WTC11 (cell line): Measurements from ENCODE around the gene ZNHIT2.

ENCODE experiments used
- ATF3 ChIP-seq: sonication (generic); formaldehyde crosslinking; conservative IDR thresholded peaks from 2 replicates; pipeline ENCODE4 v1.8.1; 2022; ENCODE audit warnings: mild to moderate bottlenecking, missing genetic modification reagents
- CTCF ChIP-seq: fragments of 200-600 bp; IDR thresholded peaks from 2 replicates; pipeline ENCODE4 v1.8.0; 2022; ENCODE audit warnings: antibody characterized with exemption
- NFYB ChIP-seq: sonication (generic); formaldehyde crosslinking; conservative IDR thresholded peaks from 2 replicates; pipeline ENCODE4 v1.8.0; 2022; ENCODE audit warnings: low read depth, missing genetic modification reagents
- NR3C1 ChIP-seq: sonication (generic); formaldehyde crosslinking; conservative IDR thresholded peaks from 2 replicates; pipeline ENCODE4 v1.8.1; 2023; ENCODE audit warnings: low read depth, mild to moderate bottlenecking, missing genetic modification reagents
- ZNF263 ChIP-seq: sonication (generic); formaldehyde crosslinking; IDR thresholded peaks from 2 replicates; pipeline ENCODE4 v1.8.1; 2022; ENCODE audit warnings: low read depth, mild to moderate bottlenecking, moderate library complexity, missing genetic modification reagents
- ZNF416 ChIP-seq: fragments of 250-450 bp; sonication (Bioruptor Pico); IDR thresholded peaks from 2 replicates; pipeline ENCODE4 v1.9.0; 2021; ENCODE audit warnings: mild to moderate bottlenecking, inconsistent platforms

- TF ChIP-seq ATF3 (CRISPR knock-in tag) (no peak), NFYB (CRISPR knock-in tag) (no peak), CTCF (no peak), ZNF263 (CRISPR knock-in tag) (no peak), NR3C1 (CRISPR knock-in tag) (no peak), ZNF416 (CRISPR knock-in tag) (no peak)
These were observed 48.2 kb upstream of the ZNHIT2 start for GRCh38 chr11:65165410-65166317.
